ENCODE measurements around the gene MYO3B.

GRCh38 chr2:170468557-170468956 is 290.6 kb downstream of the MYO3B start:
- TF ChIP-seq CTCF (optimal IDR thresholded peaks at IDR 0.05 in 1 of 3, IDR thresholded peaks at IDR 0.05 in 1 of 3, conservative IDR thresholded peaks at IDR 0.05 in 1 of 3; ENCODE audit: extremely low read depth in 1 of 3, insufficient read depth in 2 of 3, low read length in 3 of 3) (no peak), EZH2 (IDR thresholded peaks at IDR 0.05; ENCODE audit: low read length) (no peak)
